ENCODE measurements around the gene MTMR4. TPM values are rescaled to one million over a fixed set of nuclear protein-coding genes. Genes with fewer than 3 reads are reported as not detected.

The MTMR4 gene
- total and polyA plus RNA-seq, 3 experiments from 2014 or later, result 23.3 to 91.8 (median 90.2) TPM

- H3K9me3 Mint-ChIP-seq, result no peaks in the 10 kb centered on the region
- peaks cover 0 to 7% (median 0%) of the 10 kb centered on the region in 3 donors for H3K36me3 Mint-ChIP-seq
- H3K27ac ChIP-seq (ENCODE audit: low read depth, low read length), result no peak overlapping the region
- H3K4me1 Mint-ChIP-seq, result peaks cover 0 to 6% (median 3%) of the 10 kb centered on the region in 3 donors
- POLR2A ChIA-PET, result interaction anchor here (0.5 to 0.6 kb wide), 3 partner anchors 99 to 1300 kb away, joined by 3 read pairs; no protein-coding TSS in a partner anchor
- peaks cover 9% of the 10 kb centered on the region for H3K27me3 ChIP-seq (ENCODE audit: insufficient read depth, low read length, poor library complexity, severe bottlenecking)
- peak overlapping the region; percentile 45 for H3K4me3 ChIP-seq (ENCODE audit: low read length)
- H3K36me3 ChIP-seq (ENCODE audit: insufficient read depth, low read length), result no peaks in the 10 kb centered on the region
- H3K27ac Mint-ChIP-seq, result peak overlapping the region in 3 of 8 donors; percentile 60 to 91 (median 64)
- H3K9me3 ChIP-seq (ENCODE audit: low read length), result no peaks in the 10 kb centered on the region
- H3K4me1 ChIP-seq (ENCODE audit: insufficient read depth, low read length), result peaks cover 5% of the 10 kb centered on the region
- H3K27me3 Mint-ChIP-seq, result peaks cover 19 to 31% of the 10 kb centered on the region in 2 donors
- CTCF ChIA-PET, result interaction anchor here (2.0 to 2.3 kb wide), 2 partner anchors 13 to 473 kb away, joined by 5 to 16 read pairs; no protein-coding TSS in a partner anchor
- H3K4me3 Mint-ChIP-seq, result peak overlapping the region in 6 of 7 donors; percentile 63 to 89 (median 67)
- peak; percentile 56 to 73 (median 62) for DNase-seq
These were observed 17.5 kb upstream of the MTMR4 start for GRCh38 chr17:58531661-58532554.

GRCh38 chr17:58531122-58531521 is 16.7 kb upstream of the MTMR4 start:
- no peaks in the 10 kb centered on the region for H3K9me3 Mint-ChIP-seq
- Histone ChIP-seq H3K9me3 (ENCODE audit: low read length) (no peaks in the 10 kb centered on the region), H3K27ac (ENCODE audit: low read depth, low read length) (no peak overlapping the region), H3K4me3 (ENCODE audit: low read length) (peak overlapping the region; percentile 39), H3K27me3 (ENCODE audit: insufficient read depth, low read length, poor library complexity, severe bottlenecking) (peaks cover 9% of the 10 kb centered on the region), H3K4me1 (ENCODE audit: insufficient read depth, low read length) (peaks cover 5% of the 10 kb centered on the region), H3K36me3 (ENCODE audit: insufficient read depth, low read length) (no peaks in the 10 kb centered on the region)
- H3K27me3 Mint-ChIP-seq, result peaks cover 19 to 29% of the 10 kb centered on the region in 2 donors
- H3K4me3 Mint-ChIP-seq, result peak overlapping the region; percentile 44 to 89 (median 64)
- ChIA-PET POLR2A (no interaction called here), CTCF (no interaction called here)
- no peak for DNase-seq
- peaks cover 0 to 6% (median 3%) of the 10 kb centered on the region in 3 donors for H3K4me1 Mint-ChIP-seq
- H3K27ac Mint-ChIP-seq, result no peak overlapping the region
- H3K36me3 Mint-ChIP-seq, result peaks cover 0 to 6% (median 0%) of the 10 kb centered on the region in 3 donors

- Histone ChIP-seq H3K27ac (ENCODE audit: low read depth, low read length) (no peak overlapping the region), H3K36me3 (ENCODE audit: insufficient read depth, low read length) (no peaks in the 10 kb centered on the region), H3K27me3 (ENCODE audit: insufficient read depth, low read length, poor library complexity, severe bottlenecking) (peaks cover 9% of the 10 kb centered on the region), H3K4me1 (ENCODE audit: insufficient read depth, low read length) (peaks cover 5% of the 10 kb centered on the region), H3K4me3 (ENCODE audit: low read length) (no peak overlapping the region), H3K9me3 (ENCODE audit: low read length) (no peaks in the 10 kb centered on the region)
- peaks cover 0 to 6% (median 3%) of the 10 kb centered on the region in 3 donors for H3K4me1 Mint-ChIP-seq
- peaks cover 0 to 1% (median 0%) of the 10 kb centered on the region in 3 donors for H3K36me3 Mint-ChIP-seq
- H3K27me3 Mint-ChIP-seq, result peaks cover 19 to 24% of the 10 kb centered on the region in 2 donors
- ChIA-PET POLR2A (no interaction called here), CTCF (no interaction called here)
- H3K4me3 Mint-ChIP-seq, result peak overlapping the region; percentile 44 to 89 (median 64)
- no peaks in the 10 kb centered on the region for H3K9me3 Mint-ChIP-seq
- DNase-seq, result no peak
- no peak overlapping the region for H3K27ac Mint-ChIP-seq
These were observed 16.2 kb upstream of the MTMR4 start for GRCh38 chr17:58530655-58531054.

- no peak for DNase-seq
- POLR2A ChIA-PET, result no interaction called here
- peaks cover 9% of the 10 kb centered on the region for H3K27me3 ChIP-seq (ENCODE audit: insufficient read depth, low read length, poor library complexity, severe bottlenecking)
- peaks cover 5% of the 10 kb centered on the region for H3K4me1 ChIP-seq (ENCODE audit: insufficient read depth, low read length)
- Mint-ChIP-seq H3K36me3 (no peaks in the 10 kb centered on the region), H3K4me3 (no peak overlapping the region), H3K9me3 (no peaks in the 10 kb centered on the region), H3K27ac (no peak overlapping the region), H3K4me1 (peaks cover 0 to 6% (median 3%) of the 10 kb centered on the region in 3 donors), H3K27me3 (peaks cover 10 to 11% of the 10 kb centered on the region in 2 donors)
- H3K4me3 ChIP-seq (ENCODE audit: low read length), result no peak overlapping the region
- H3K9me3 ChIP-seq (ENCODE audit: low read length), result no peaks in the 10 kb centered on the region
- no peak overlapping the region for H3K27ac ChIP-seq (ENCODE audit: low read depth, low read length)
- H3K36me3 ChIP-seq (ENCODE audit: insufficient read depth, low read length), result no peaks in the 10 kb centered on the region
- CTCF ChIA-PET, result interaction anchor here (0.8 kb wide), 1 partner anchor 10 kb away, joined by 5 read pairs; no protein-coding TSS in a partner anchor
These were observed 14.8 kb upstream of the MTMR4 start for GRCh38 chr17:58529275-58529674.

GRCh38 chr17:58528443-58528842 is 14.0 kb upstream of the MTMR4 start:
- H3K27ac Mint-ChIP-seq, result no peak overlapping the region
- ChIA-PET POLR2A (no interaction called here), CTCF (interaction anchor here (0.6 kb wide), 1 partner anchor 709 kb away, joined by 3 read pairs; no protein-coding TSS in a partner anchor)
- H3K4me1 Mint-ChIP-seq, result peaks cover 0 to 6% (median 3%) of the 10 kb centered on the region in 3 donors
- H3K4me3 Mint-ChIP-seq, result peak overlapping the region in 1 of 7 donors; percentile 7
- peaks cover 4 to 7% of the 10 kb centered on the region in 2 donors for H3K27me3 Mint-ChIP-seq
- Histone ChIP-seq H3K36me3 (ENCODE audit: insufficient read depth, low read length) (no peaks in the 10 kb centered on the region), H3K27me3 (ENCODE audit: insufficient read depth, low read length, poor library complexity, severe bottlenecking) (peaks cover 9% of the 10 kb centered on the region), H3K9me3 (ENCODE audit: low read length) (no peaks in the 10 kb centered on the region), H3K27ac (ENCODE audit: low read depth, low read length) (no peak overlapping the region), H3K4me3 (ENCODE audit: low read length) (no peak overlapping the region), H3K4me1 (ENCODE audit: insufficient read depth, low read length) (peaks cover 5% of the 10 kb centered on the region)
- no peak for DNase-seq
- no peaks in the 10 kb centered on the region for H3K36me3 Mint-ChIP-seq
- H3K9me3 Mint-ChIP-seq, result no peaks in the 10 kb centered on the region

- POLR2A ChIA-PET, result no interaction called here
- Histone ChIP-seq H3K36me3 (ENCODE audit: insufficient read depth, low read length) (no peaks in the 10 kb centered on the region), H3K27me3 (ENCODE audit: insufficient read depth, low read length, poor library complexity, severe bottlenecking) (peaks cover 9% of the 10 kb centered on the region), H3K27ac (ENCODE audit: low read depth, low read length) (no peak overlapping the region), H3K4me1 (ENCODE audit: insufficient read depth, low read length) (peaks cover 5% of the 10 kb centered on the region), H3K9me3 (ENCODE audit: low read length) (no peaks in the 10 kb centered on the region), H3K4me3 (ENCODE audit: low read length) (no peak overlapping the region)
- peaks cover 0 to 6% (median 3%) of the 10 kb centered on the region in 3 donors for H3K4me1 Mint-ChIP-seq
- no peak for DNase-seq
- no peak overlapping the region for H3K4me3 Mint-ChIP-seq
- H3K27me3 Mint-ChIP-seq, result peaks cover 0 to 2% of the 10 kb centered on the region in 2 donors
- no peaks in the 10 kb centered on the region for H3K9me3 Mint-ChIP-seq
- no peaks in the 10 kb centered on the region for H3K36me3 Mint-ChIP-seq
- peak overlapping the region in 1 of 8 donors; percentile 77 for H3K27ac Mint-ChIP-seq
- CTCF ChIA-PET, result interaction anchor here (0.8 kb wide), 1 partner anchor 9 kb away, joined by 3 read pairs; no protein-coding TSS in a partner anchor
These were observed 13.5 kb upstream of the MTMR4 start for GRCh38 chr17:58527949-58528348.

- no peaks in the 10 kb centered on the region for H3K36me3 ChIP-seq (ENCODE audit: insufficient read depth, low read length)
- Mint-ChIP-seq H3K36me3 (no peaks in the 10 kb centered on the region), H3K4me1 (peaks cover 0 to 2% (median 2%) of the 10 kb centered on the region in 3 donors), H3K27me3 (no peaks in the 10 kb centered on the region), H3K9me3 (no peaks in the 10 kb centered on the region), H3K4me3 (no peak overlapping the region), H3K27ac (peak overlapping the region in 1 of 8 donors; percentile 55)
- POLR2A ChIA-PET, result no interaction called here
- CTCF ChIA-PET, result interaction anchor here (0.8 kb wide), 1 partner anchor 9 kb away, joined by 3 read pairs; no protein-coding TSS in a partner anchor
- H3K4me3 ChIP-seq (ENCODE audit: low read length), result no peak overlapping the region
- H3K4me1 ChIP-seq (ENCODE audit: insufficient read depth, low read length), result peaks cover 3% of the 10 kb centered on the region
- no peaks in the 10 kb centered on the region for H3K9me3 ChIP-seq (ENCODE audit: low read length)
- peaks cover 3% of the 10 kb centered on the region for H3K27me3 ChIP-seq (ENCODE audit: insufficient read depth, low read length, poor library complexity, severe bottlenecking)
- H3K27ac ChIP-seq (ENCODE audit: low read depth, low read length), result no peak overlapping the region
- DNase-seq, result no peak
These were observed 12.9 kb upstream of the MTMR4 start for GRCh38 chr17:58527306-58527705.

GRCh38 chr17:58525239-58525638 is 10.8 kb upstream of the MTMR4 start:
- Histone ChIP-seq H3K4me3 (ENCODE audit: low read length) (no peak overlapping the region), H3K9me3 (ENCODE audit: low read length) (no peaks in the 10 kb centered on the region), H3K4me1 (ENCODE audit: insufficient read depth, low read length) (no peaks in the 10 kb centered on the region), H3K36me3 (ENCODE audit: insufficient read depth, low read length) (no peaks in the 10 kb centered on the region), H3K27me3 (ENCODE audit: insufficient read depth, low read length, poor library complexity, severe bottlenecking) (no peaks in the 10 kb centered on the region), H3K27ac (ENCODE audit: low read depth, low read length) (no peak overlapping the region)
- no peak for DNase-seq
- ChIA-PET POLR2A (no interaction called here), CTCF (no interaction called here)
- no peak overlapping the region for H3K4me3 Mint-ChIP-seq
- no peak overlapping the region for H3K27ac Mint-ChIP-seq
- no peaks in the 10 kb centered on the region for H3K4me1 Mint-ChIP-seq
- H3K9me3 Mint-ChIP-seq, result no peaks in the 10 kb centered on the region
- no peaks in the 10 kb centered on the region for H3K36me3 Mint-ChIP-seq
- no peaks in the 10 kb centered on the region for H3K27me3 Mint-ChIP-seq
